Activated CD8-positive, alpha-beta memory T cell treated with anti-CD3 and anti-CD28 coated beads for 1 hour (primary cell): ENCODE measurements around the gene TIE1.

Experiments used
- DNase-seq, 2 donors: peaks; one replicate each; pipeline ENCODE4 v3.0.0-alpha.2; 2020; ENCODE audit warnings: low read depth in 1 of 2; ENCODE audit errors: extremely low read depth in 1 of 2

TIE1 gene

GRCh38 chr1:43273708-43274107 is 27.1 kb upstream of the TIE1 start:
- no peak for DNase-seq

GRCh38 chr1:43274125-43274803 is 26.5 kb upstream of the TIE1 start:
- no peak for DNase-seq

- DNase-seq: no peak
Measured at GRCh38 chr1:43274804-43275180, 26.0 kb upstream of the TIE1 start.

GRCh38 chr1:43275826-43276620 is 24.8 kb upstream of the TIE1 start:
- DNase-seq: no peak

DNA sequence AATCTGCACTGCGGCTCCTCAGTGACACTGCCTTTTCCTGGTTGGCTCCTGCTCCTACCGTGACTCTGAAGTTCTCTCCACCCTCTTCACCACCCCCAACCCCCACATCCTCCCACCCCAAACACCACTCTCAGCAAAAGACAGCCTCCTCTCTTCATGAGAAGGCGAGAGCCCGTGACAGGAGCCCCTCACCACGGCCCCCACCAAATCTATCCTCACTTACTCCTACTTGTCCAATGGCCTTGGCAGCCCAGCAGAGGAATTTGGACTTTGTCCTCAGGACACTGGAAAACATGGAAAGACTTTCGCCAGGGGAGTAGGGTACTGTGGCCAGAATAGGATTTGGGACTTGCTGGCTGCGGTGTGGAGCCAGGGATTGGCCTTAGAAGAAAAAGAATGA is 24.1 kb upstream of the TIE1 start:
- no peak for DNase-seq

GRCh38 chr1:43277116-43277876 is 23.5 kb upstream of the TIE1 start:
- no peak for DNase-seq

GRCh38 chr1:43279161-43279560 is 21.6 kb upstream of the TIE1 start:
- no peak for DNase-seq

DNA sequence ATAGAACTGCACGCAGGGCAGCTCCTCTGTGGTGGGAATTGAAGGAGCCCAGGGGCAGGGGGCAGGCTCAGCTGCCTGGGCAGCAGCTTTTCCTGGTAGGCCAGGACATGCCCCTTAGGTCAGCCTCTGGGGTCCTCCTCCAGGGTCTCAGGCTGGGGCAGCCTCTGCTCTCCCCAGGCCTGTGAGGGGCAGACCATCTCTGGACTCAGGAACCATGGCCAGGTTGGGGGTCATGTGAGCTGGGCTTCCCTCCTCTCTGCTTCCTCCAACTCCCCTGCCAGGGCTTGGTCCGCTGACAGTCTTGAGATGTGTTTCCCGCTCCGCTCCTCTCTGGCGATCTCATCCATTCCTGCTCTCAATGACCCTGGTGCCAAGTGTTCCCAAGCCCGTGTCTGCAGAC is 21.1 kb upstream of the TIE1 start:
- DNase-seq: no peak

GRCh38 chr1:43280692-43281091 is 20.1 kb upstream of the TIE1 start:
- DNase-seq: no peak

DNA sequence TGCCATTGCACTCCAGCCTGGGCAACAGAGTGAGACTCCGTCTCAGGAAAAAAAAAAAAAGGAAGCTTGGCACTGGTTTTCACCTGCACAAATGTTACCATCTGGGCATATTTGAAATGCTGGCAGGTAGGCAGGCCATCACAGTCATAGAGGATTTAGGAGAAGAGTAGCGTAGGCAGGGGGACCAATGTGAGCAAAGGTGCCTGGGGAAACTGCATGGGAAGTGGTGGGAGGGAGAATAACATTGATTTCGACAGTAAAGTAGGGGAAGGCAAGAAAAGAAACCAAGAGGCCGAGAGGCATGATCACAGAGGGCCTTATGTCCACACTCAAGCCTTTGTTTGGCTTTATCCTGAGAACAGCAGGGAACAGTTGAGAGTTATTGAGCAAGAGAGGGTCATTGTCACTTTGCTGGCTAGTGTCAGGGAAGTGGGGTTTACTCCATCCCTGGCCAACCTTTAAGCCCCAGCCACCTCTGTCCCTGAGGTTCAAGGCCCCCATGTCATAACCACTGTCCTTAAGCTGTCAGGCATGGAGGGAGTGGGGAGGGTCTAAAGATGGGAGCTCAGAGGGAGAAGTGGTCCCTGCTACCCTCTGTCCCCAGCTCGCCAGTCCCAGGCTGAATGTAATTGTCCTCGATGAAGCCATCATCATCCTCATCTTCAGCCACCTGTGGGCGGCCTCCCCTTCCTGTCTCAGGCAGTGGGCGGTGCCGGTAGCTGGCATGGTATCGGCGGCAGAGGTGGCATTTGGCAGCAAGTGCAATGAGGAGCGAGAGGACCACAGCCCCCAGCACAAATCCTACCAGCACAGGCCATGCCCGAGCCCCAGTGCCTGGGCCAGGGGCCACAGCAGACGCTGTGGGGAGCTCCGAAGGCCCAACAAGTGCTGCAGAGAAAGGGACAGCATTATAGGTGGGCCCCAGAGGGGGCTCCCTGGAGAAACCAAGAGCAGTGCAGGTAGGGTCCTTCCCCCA is 18.3 kb upstream of the TIE1 start:
- no peak for DNase-seq

DNA sequence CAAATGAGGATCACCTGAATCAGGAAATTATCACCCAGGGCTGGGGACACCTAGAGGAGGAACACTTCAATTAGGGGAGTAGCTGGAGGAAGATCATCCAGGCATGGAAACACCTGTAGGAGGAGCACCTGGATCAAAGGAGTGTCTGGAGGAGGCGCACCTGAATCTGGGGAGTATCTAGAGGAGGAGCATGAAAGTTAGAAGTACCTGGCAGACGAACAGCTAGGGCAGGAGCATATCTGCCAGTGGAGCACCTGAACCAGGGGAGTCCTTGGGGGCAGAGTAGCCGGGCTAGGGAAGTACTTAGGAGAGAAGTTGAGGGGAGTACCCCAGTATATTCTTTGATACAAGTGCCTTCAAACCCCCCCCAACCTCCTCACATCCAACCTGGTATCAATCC is 16.7 kb upstream of the TIE1 start:
- DNase-seq: no peak

DNA sequence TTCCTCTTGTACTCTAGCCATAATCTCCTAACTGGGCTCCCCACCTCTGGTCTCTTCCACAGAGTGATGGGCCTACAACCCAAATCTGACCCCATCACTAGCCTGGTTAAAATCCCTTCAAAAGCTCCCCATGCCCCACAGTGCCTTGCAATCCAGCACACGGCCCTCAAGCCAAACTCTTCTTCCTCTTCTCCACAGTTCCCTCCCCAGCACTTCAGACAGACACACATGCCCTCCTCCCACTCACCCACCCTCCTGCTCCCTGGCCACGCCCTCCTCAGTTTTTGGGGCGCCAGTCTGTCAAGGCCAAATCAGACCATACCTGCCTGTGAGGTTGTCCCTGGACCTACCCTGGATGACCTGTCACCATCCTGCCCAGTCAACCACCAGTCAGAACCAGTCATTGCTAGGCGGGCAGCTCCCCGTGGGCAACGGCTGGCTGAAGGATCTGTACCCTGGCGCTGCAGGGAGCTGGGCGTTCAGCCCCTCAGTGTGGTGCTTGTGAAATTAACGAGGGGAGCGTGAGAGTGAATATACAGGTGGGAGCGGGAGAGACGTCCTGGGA is 16.2 kb upstream of the TIE1 start:
- no peak for DNase-seq

DNA sequence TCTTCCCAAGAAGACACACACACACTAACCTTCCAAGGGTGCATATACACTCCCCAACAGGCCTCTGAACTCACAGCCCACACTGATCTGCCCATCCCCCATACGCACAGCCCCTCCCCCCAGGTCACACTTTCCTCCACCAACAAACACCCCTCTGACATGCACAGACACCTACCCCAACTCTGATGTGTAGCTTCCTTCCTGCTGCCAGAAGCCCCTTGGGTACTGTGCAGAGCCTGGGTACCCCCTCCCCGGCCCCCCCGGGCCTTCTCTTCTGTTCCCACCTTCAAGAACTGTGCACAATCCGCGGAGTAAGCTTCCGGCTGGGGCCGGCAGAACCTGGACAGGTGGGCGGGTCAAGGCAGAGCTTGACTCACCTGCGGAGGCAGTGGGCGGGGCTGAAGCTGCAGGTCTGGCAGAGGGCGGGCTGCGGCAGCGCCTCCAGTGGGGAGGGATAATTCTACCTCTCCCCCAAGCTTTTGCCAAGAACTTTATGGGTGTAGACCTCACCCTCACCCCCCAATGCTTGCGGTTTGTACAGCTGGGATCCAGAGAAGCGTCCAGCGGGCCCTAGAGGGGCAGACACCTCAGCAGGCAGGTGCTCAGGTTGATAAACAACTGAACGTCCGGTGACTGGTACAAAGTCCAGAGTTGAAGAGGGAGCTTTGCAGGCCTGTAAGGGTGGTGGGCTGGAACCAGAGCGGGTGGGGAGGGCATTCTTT is 15.4 kb upstream of the TIE1 start, which contains the start of gene C1orf210:
Gene C1orf210 (minus strand): TSS at position 313 of the 722 bp plus-strand sequence. CDS start 2,311 bp downstream, outside the sequence.
- DNase-seq: no peak

DNA sequence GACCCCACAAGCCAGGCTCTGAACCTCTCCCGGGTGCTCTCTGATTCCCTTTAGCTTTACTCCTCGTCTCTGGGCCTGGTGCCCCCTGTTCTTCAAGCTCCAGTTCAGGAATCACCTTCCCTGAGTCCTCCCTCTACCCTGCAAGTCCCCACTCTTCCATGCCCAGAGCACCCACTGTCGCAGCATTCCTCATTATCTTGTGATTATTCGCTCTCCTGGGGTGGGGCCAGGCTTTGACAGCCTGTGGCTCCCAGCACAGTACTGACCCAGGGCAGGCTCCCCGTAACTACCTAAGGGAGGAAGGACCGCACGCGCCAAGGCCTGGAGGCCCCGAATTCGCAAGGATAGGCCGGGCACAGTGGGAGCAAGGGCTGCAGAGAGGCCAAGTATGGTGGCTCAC is 14.7 kb upstream of the TIE1 start:
- DNase-seq: no peak

DNA sequence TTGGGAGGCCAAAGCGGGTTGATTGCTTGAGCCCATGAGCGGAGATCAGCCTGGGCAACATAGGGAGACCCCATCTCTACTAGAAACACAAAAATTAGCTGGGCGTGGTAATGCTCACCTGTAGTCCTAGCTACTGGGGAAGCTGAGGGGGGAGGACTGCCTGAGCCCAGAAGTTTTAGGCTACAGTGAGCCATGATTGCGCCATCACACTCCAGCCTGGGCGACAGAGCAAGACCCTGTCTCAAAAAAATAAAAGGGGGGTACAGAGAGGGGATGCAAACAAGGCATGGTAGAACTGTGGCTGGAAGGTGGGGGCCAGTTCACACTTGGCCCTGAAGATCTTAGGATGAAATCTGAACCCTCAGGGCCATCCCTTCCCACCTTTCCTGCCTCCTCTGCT is 14.2 kb upstream of the TIE1 start:
- no peak for DNase-seq

GRCh38 chr1:43288058-43288784 is 12.6 kb upstream of the TIE1 start:
- DNase-seq: no peak

GRCh38 chr1:43288785-43289706 is 11.7 kb upstream of the TIE1 start:
- no peak for DNase-seq

GRCh38 chr1:43292216-43292615 is 8.6 kb upstream of the TIE1 start:
- DNase-seq: no peak
